Naive thymus-derived CD8-positive, alpha-beta T cell (primary cell): ENCODE measurements around the gene PEDS1. TPM values are rescaled to one million over a fixed set of nuclear protein-coding genes. Genes with fewer than 3 reads are reported as not detected.

Source experiments
- ATAC-seq, 2 donors: fragments of 150-1000 bp; cut with Tn5 transposase in 1 of 2; sonication (Bioruptor Pico), chemical (Tn5 transposase) in 1 of 2; 1 replicate in 1 of 2; 2 replicates in 1 of 2; pipeline ENCODE4 v1.10.0; 2021; ENCODE audit warnings: mild to moderate bottlenecking in 2 of 2, moderate library complexity in 2 of 2
- POLR2A ChIA-PET: fragments of 350-600 bp; sonication (Branson Sonifier 250); formaldehyde crosslinking; loops from one replicate; lab custom pipeline; 2021; ENCODE audit warnings: antibody characterized with exemption; lab: Charles Lee
- DNase-seq, 10 donors: peaks; one replicate each; pipeline versions ENCODE4 v3.0.0 to v3.0.0-alpha.2; 2020 to 2022
- H3K27ac Mint-ChIP-seq, 10 donors: one replicate each; pipeline ENCODE4 v1.8.0; 2020 to 2022; ENCODE audit warnings: mild to moderate bottlenecking in 10 of 10, mixed read lengths in 10 of 10, moderate library complexity in 4 of 10, inconsistent platforms in 1 of 10
- H3K27me3 Mint-ChIP-seq, 5 donors: one replicate each; pipeline ENCODE4 v1.8.0; 2021 to 2022; ENCODE audit warnings: mixed read lengths in 5 of 5
- H3K36me3 Mint-ChIP-seq, 3 donors: one replicate each; pipeline ENCODE4 v1.8.0; 2020 to 2022; ENCODE audit warnings: mixed read lengths in 3 of 3, mild to moderate bottlenecking in 2 of 3, inconsistent platforms in 1 of 3
- H3K4me1 Mint-ChIP-seq, 4 donors: one replicate each; pipeline ENCODE4 v1.8.0; 2021 to 2022; ENCODE audit warnings: mixed read lengths in 4 of 4
- H3K4me3 Mint-ChIP-seq, 10 donors: one replicate each; pipeline ENCODE4 v1.8.0; 2020 to 2022; ENCODE audit warnings: mild to moderate bottlenecking in 10 of 10, mixed read lengths in 10 of 10, moderate library complexity in 6 of 10, inconsistent platforms in 1 of 10
- H3K9me3 Mint-ChIP-seq, 9 donors: one replicate each; pipeline ENCODE4 v1.8.0; 2020 to 2022; ENCODE audit warnings: mixed read lengths in 9 of 9, mild to moderate bottlenecking in 3 of 9, inconsistent platforms in 1 of 9, moderate library complexity in 1 of 9
- polyA plus RNA-seq, 3 donors: library from polyadenylated mRNA; unstranded; fragments of 300-500 nt; fragmentation: Illumina TruSeq; gene quantifications; one replicate each; pipeline ENCODE4 v1.2.3, GENCODE V29; 2021
- total RNA-seq, 8 experiments: library from RNA in 2 of 8; stranded (reverse) in 2 of 8; gene quantifications; one replicate each; pipeline ENCODE4 v1.2.3 and lab custom pipeline; 2021 to 2026

PEDS1 gene
- total and polyA plus RNA-seq, 5 experiments from 2014 or later = 13.0 to 30.2 (median 15.8) TPM

GRCh38 chr20:50194831-50195523 lies 41.5 kb upstream of the PEDS1 start:
- no peak for ATAC-seq
- peak overlapping the region in 5 of 10 donors; percentile 31 to 72 (median 53) for H3K27ac Mint-ChIP-seq
- peaks cover 18 to 38% (median 29%) of the 10 kb centered on the region in 4 donors for H3K4me1 Mint-ChIP-seq
- no peaks in the 10 kb centered on the region for H3K27me3 Mint-ChIP-seq
- peaks cover 0 to 2% (median 2%) of the 10 kb centered on the region in 3 donors for H3K36me3 Mint-ChIP-seq
- POLR2A ChIA-PET = no interaction called here
- H3K9me3 Mint-ChIP-seq = peaks cover 0 to 1% (median 0%) of the 10 kb centered on the region in 9 donors
- peak overlapping the region in 5 of 10 donors; percentile 14 to 71 (median 50) for H3K4me3 Mint-ChIP-seq
- DNase-seq = no peak

GRCh38 chr20:50194422-50194830 lies 40.9 kb upstream of the PEDS1 start:
- POLR2A ChIA-PET = no interaction called here
- no peaks in the 10 kb centered on the region for H3K9me3 Mint-ChIP-seq

GRCh38 chr20:50193836-50194421 lies 40.4 kb upstream of the PEDS1 start:
- H3K4me3 Mint-ChIP-seq = peak overlapping the region in 8 of 10 donors; percentile 44 to 99 (median 95)
- peaks cover 0 to 2% (median 0%) of the 10 kb centered on the region in 3 donors for H3K36me3 Mint-ChIP-seq
- DNase-seq = no peak
- no peaks in the 10 kb centered on the region for H3K27me3 Mint-ChIP-seq
- peak overlapping the region in 5 of 10 donors; percentile 37 to 99 (median 96) for H3K27ac Mint-ChIP-seq
- no peaks in the 10 kb centered on the region for H3K9me3 Mint-ChIP-seq
- H3K4me1 Mint-ChIP-seq = peaks cover 18 to 38% (median 30%) of the 10 kb centered on the region in 4 donors
- POLR2A ChIA-PET = no interaction called here
- ATAC-seq = no peak

More at GRCh38 chr20:50194422-50194830, 40.9 kb upstream of the PEDS1 start:
- Mint-ChIP-seq H3K4me3 (peak overlapping the region in 7 of 10 donors; percentile 14 to 96 (median 37)), H3K27ac (peak overlapping the region in 2 of 10 donors; percentile 34 to 53), H3K4me1 (peaks cover 18 to 38% (median 30%) of the 10 kb centered on the region in 4 donors), H3K36me3 (peaks cover 0 to 2% (median 0%) of the 10 kb centered on the region in 3 donors), H3K27me3 (no peaks in the 10 kb centered on the region)
- DNase-seq (no peak), ATAC-seq (no peak)

GRCh38 chr20:50193199-50193835 lies 39.8 kb upstream of the PEDS1 start:
- peak overlapping the region; percentile 81 to 99 (median 96) for H3K4me3 Mint-ChIP-seq
- ATAC-seq = no peak
- no peak for DNase-seq
- H3K27ac Mint-ChIP-seq = peak overlapping the region in 9 of 10 donors; percentile 8 to 99 (median 96)
- peaks cover 0 to 2% (median 0%) of the 10 kb centered on the region in 3 donors for H3K36me3 Mint-ChIP-seq
- POLR2A ChIA-PET = interaction anchor here (0.7 kb wide), 1 partner anchor 372 kb away, joined by 3 read pairs; no protein-coding TSS in a partner anchor
- no peaks in the 10 kb centered on the region for H3K9me3 Mint-ChIP-seq
- peaks cover 18 to 38% (median 30%) of the 10 kb centered on the region in 4 donors for H3K4me1 Mint-ChIP-seq
- no peaks in the 10 kb centered on the region for H3K27me3 Mint-ChIP-seq

- peak overlapping the region; percentile 81 to 99 (median 96) for H3K4me3 Mint-ChIP-seq
- POLR2A ChIA-PET = interaction anchor here (0.5 to 2.6 kb wide), 9 partner anchors 7 to 376 kb away, joined by 3 to 19 read pairs (median 3); partner anchors contain the start of gene PEDS1
- H3K9me3 Mint-ChIP-seq = no peaks in the 10 kb centered on the region
- H3K36me3 Mint-ChIP-seq = peaks cover 0 to 2% (median 0%) of the 10 kb centered on the region in 3 donors
- no peaks in the 10 kb centered on the region for H3K27me3 Mint-ChIP-seq
- peaks cover 18 to 42% (median 30%) of the 10 kb centered on the region in 4 donors for H3K4me1 Mint-ChIP-seq
- peak overlapping the region; percentile 92 to 99 (median 96) for H3K27ac Mint-ChIP-seq
- peak; percentile 39 to 72 for ATAC-seq
- peak in 9 of 10 donors; percentile 59 to 86 (median 69) for DNase-seq
Observed at GRCh38 chr20:50192364-50193198, 39.1 kb upstream of the PEDS1 start.

- ATAC-seq (peak; percentile 46 to 57), DNase-seq (peak; percentile 29 to 73 (median 60))
- peak overlapping the region; percentile 92 to 99 (median 96) for H3K27ac Mint-ChIP-seq
- peaks cover 18 to 40% (median 28%) of the 10 kb centered on the region in 4 donors for H3K4me1 Mint-ChIP-seq
- H3K9me3 Mint-ChIP-seq = no peaks in the 10 kb centered on the region
- H3K27me3 Mint-ChIP-seq = no peaks in the 10 kb centered on the region
- POLR2A ChIA-PET = interaction anchor here (0.5 to 2.6 kb wide), 18 partner anchors 8 to 599 kb away, joined by 3 to 19 read pairs (median 4); partner anchors contain the start of genes PEDS1, PTPN1 and UBE2V1
- H3K4me3 Mint-ChIP-seq = peak overlapping the region; percentile 81 to 99 (median 96)
- H3K36me3 Mint-ChIP-seq = peaks cover 0 to 2% (median 0%) of the 10 kb centered on the region in 3 donors
Observed at GRCh38 chr20:50191544-50192363, 38.2 kb upstream of the PEDS1 start.

DNA sequence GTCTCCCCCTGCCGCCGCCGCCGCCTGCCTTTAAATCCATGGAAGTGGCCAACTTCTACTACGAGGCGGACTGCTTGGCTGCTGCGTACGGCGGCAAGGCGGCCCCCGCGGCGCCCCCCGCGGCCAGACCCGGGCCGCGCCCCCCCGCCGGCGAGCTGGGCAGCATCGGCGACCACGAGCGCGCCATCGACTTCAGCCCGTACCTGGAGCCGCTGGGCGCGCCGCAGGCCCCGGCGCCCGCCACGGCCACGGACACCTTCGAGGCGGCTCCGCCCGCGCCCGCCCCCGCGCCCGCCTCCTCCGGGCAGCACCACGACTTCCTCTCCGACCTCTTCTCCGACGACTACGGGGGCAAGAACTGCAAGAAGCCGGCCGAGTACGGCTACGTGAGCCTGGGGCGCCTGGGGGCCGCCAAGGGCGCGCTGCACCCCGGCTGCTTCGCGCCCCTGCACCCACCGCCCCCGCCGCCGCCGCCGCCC lies 37.6 kb upstream of the PEDS1 start:
- Mint-ChIP-seq H3K36me3 (peaks cover 0 to 2% (median 0%) of the 10 kb centered on the region in 3 donors), H3K9me3 (no peaks in the 10 kb centered on the region), H3K27me3 (peaks cover 0 to 3% (median 1%) of the 10 kb centered on the region in 5 donors), H3K4me3 (peak overlapping the region; percentile 47 to 82 (median 70)), H3K4me1 (peaks cover 19 to 42% (median 32%) of the 10 kb centered on the region in 4 donors), H3K27ac (peak overlapping the region in 3 of 10 donors; percentile 37 to 87 (median 78))
- peak; percentile 32 to 80 (median 60) for DNase-seq
- ATAC-seq = peak; percentile 26 to 46
- POLR2A ChIA-PET = interaction anchor here (0.5 to 2.6 kb wide), 19 partner anchors 9 to 600 kb away, joined by 3 to 19 read pairs (median 5); partner anchors contain the start of genes PEDS1, PTPN1 and UBE2V1

- peak; percentile 75 to 92 (median 82) for DNase-seq
- ATAC-seq = peak; percentile 48 to 55
- H3K27me3 Mint-ChIP-seq = peaks cover 2 to 10% (median 7%) of the 10 kb centered on the region in 5 donors
Observed at GRCh38 chr20:50190251-50191064, 36.9 kb upstream of the PEDS1 start, which contains the start of gene CEBPB. TSS of gene CEBPB (plus strand) at chr20:50190830. CDS start at chr20:50191034, 204 bp downstream.

DNA sequence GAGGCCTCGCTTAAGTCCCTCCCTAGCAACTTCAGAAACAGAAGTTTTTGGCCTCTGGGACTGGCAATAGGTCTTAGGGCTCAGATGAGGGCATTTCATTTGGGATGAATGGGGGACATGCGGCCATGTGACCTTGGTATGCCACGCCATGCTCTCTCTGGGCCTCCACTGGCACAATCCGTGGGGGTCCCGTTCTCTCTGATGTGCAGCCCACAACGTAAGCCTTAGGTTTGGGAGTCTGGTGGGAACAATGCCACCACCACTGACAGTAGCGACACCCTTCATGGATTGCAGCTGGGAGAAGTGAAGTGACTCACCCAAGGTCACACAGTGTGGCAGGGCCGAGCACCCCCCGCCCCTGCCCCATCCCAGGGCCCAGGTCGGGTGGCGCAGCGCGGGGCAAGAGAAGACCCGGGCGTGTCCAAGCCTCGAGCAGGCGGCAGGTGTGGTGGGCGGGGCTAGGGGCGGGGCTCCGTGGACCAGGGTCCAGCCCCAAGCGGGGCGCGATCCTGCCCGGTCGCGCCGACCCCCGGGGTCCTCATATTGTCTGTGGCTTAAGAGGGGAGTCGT lies 36.2 kb upstream of the PEDS1 start:
- no peak for ATAC-seq
- peak overlapping the region; percentile 41 to 81 (median 67) for H3K4me3 Mint-ChIP-seq
- H3K4me1 Mint-ChIP-seq = peaks cover 19 to 32% (median 27%) of the 10 kb centered on the region in 4 donors
- POLR2A ChIA-PET = interaction anchor here (1.8 to 2.6 kb wide), 4 partner anchors 9 to 321 kb away, joined by 7 to 13 read pairs (median 9); partner anchors contain the start of genes PTPN1 and UBE2V1
- peaks cover 2 to 15% (median 10%) of the 10 kb centered on the region in 5 donors for H3K27me3 Mint-ChIP-seq
- no peaks in the 10 kb centered on the region for H3K9me3 Mint-ChIP-seq
- peaks cover 0 to 2% (median 0%) of the 10 kb centered on the region in 3 donors for H3K36me3 Mint-ChIP-seq
- H3K27ac Mint-ChIP-seq = peak overlapping the region in 6 of 10 donors; percentile 27 to 75 (median 56)
- peak in 5 of 10 donors; percentile 12 to 70 (median 41) for DNase-seq

More at GRCh38 chr20:50190251-50191064, 36.9 kb upstream of the PEDS1 start, which contains the start of gene CEBPB:
- Mint-ChIP-seq H3K9me3 (no peaks in the 10 kb centered on the region), H3K27ac (peak within 1 kb of the TSS in 9 of 10 donors; percentile 78 to 97 (median 86)), H3K36me3 (peaks cover 0 to 2% (median 0%) of the 10 kb centered on the region in 3 donors), H3K4me3 (peak within 1 kb of the TSS; percentile 62 to 89 (median 81)), H3K4me1 (peaks cover 20 to 38% (median 32%) of the 10 kb centered on the region in 4 donors)
- POLR2A ChIA-PET = interaction anchor here (0.5 to 2.6 kb wide), 14 partner anchors 10 to 600 kb away, joined by 3 to 19 read pairs (median 5); partner anchors contain the start of genes PEDS1, PTPN1 and UBE2V1
